ENCODE data around the gene RHOH.

The RHOH gene

GRCh38 chr4:40209401-40209800 is 12.6 kb downstream of the RHOH start:
- no peak for DNase-seq

- no peak for DNase-seq
Observed at GRCh38 chr4:40210776-40211175, 13.9 kb downstream of the RHOH start.

GRCh38 chr4:40211224-40212185 is 14.7 kb downstream of the RHOH start:
- DNase-seq = no peak

GRCh38 chr4:40212674-40213527 is 16.1 kb downstream of the RHOH start:
- no peak for DNase-seq

GRCh38 chr4:40214038-40214437 is 17.2 kb downstream of the RHOH start:
- DNase-seq = no peak

- no peak for DNase-seq
Observed at GRCh38 chr4:40214661-40215418, 18.0 kb downstream of the RHOH start.

GRCh38 chr4:40216622-40217366 is 20.0 kb downstream of the RHOH start:
- no peak for DNase-seq

GRCh38 chr4:40221744-40222143 is 24.9 kb downstream of the RHOH start:
- no peak for DNase-seq

- DNase-seq = no peak
Observed at GRCh38 chr4:40223343-40223742, 26.5 kb downstream of the RHOH start.

- no peak for DNase-seq
Observed at GRCh38 chr4:40224432-40224831, 27.6 kb downstream of the RHOH start.

GRCh38 chr4:40225497-40225896 is 28.7 kb downstream of the RHOH start:
- no peak for DNase-seq

- no peak for DNase-seq
Observed at GRCh38 chr4:40227284-40227683, 30.5 kb downstream of the RHOH start.

- no peak for DNase-seq
Observed at GRCh38 chr4:40228497-40229365, 31.9 kb downstream of the RHOH start.

GRCh38 chr4:40231316-40231863 is 34.6 kb downstream of the RHOH start:
- no peak for DNase-seq

- DNase-seq = no peak
Observed at GRCh38 chr4:40232610-40233009, 35.8 kb downstream of the RHOH start.

GRCh38 chr4:40233227-40233626 is 36.4 kb downstream of the RHOH start:
- no peak for DNase-seq

- no peak for DNase-seq
Observed at GRCh38 chr4:40234519-40235039, 37.7 kb downstream of the RHOH start.

- no peak for DNase-seq
Observed at GRCh38 chr4:40238008-40238699, 41.3 kb downstream of the RHOH start.

- DNase-seq = no peak
Observed at GRCh38 chr4:40238700-40239548, 42.1 kb downstream of the RHOH start.

Measured in NCI-H2227 treated with DMSO at 0.1 percent for 48 hours (cell line).